WTC11 (cell line): ENCODE data around the gene CHMP1A. TPM values are rescaled to one million over a fixed set of nuclear protein-coding genes. Genes with fewer than 3 reads are reported as not detected.

ENCODE experiments used
- ATAC-seq: fragments of 200-7000 bp; cut with Tn5 transposase; 2 replicates; pipeline ENCODE4 v1.10.0; 2021; ENCODE audit warnings: mild to moderate bottlenecking, moderate library complexity
- CTCF ChIA-PET: fragments of 300-600 bp; sonication (Branson Sonifier 250); formaldehyde crosslinking; loops from one replicate; lab custom pipeline; 2021; ENCODE audit warnings: antibody characterized with exemption; lab: Charles Lee
- POLR2A ChIA-PET: fragments of 350-600 bp; sonication (Branson Sonifier 250); formaldehyde crosslinking; loops from one replicate; lab custom pipeline; 2021; ENCODE audit warnings: antibody characterized with exemption; lab: Charles Lee
- DNase-seq: peaks from one replicate; pipeline ENCODE4 v3.0.0; 2021; ENCODE audit warnings: low spot score
- H3K27ac Mint-ChIP-seq: 2 replicates; pipeline ENCODE4 v1.8.0; 2021; ENCODE audit warnings: mixed read lengths
- H3K27me3 Mint-ChIP-seq: 2 replicates; pipeline ENCODE4 v1.8.0; 2021; ENCODE audit warnings: low read depth, mild to moderate bottlenecking, moderate library complexity, mixed read lengths
- H3K36me3 Mint-ChIP-seq: 2 replicates; pipeline ENCODE4 v1.8.0; 2021; ENCODE audit warnings: mixed read lengths
- H3K4me1 Mint-ChIP-seq: 2 replicates; pipeline ENCODE4 v1.8.0; 2022; ENCODE audit warnings: mixed read lengths
- H3K4me3 Mint-ChIP-seq: 2 replicates; pipeline ENCODE4 v1.8.0; 2021; ENCODE audit warnings: mild to moderate bottlenecking, moderate library complexity, mixed read lengths
- H3K9me3 Mint-ChIP-seq: 2 replicates; pipeline ENCODE4 v1.8.0; 2021; ENCODE audit warnings: mixed read lengths
- ATF2 ChIP-seq: sonication (generic); formaldehyde crosslinking; IDR thresholded peaks from 2 replicates; pipeline ENCODE4 v1.8.1; 2022; ENCODE audit warnings: low read depth, missing genetic modification reagents, borderline replicate concordance
- CREM ChIP-seq: sonication (generic); formaldehyde crosslinking; IDR thresholded peaks from 2 replicates; pipeline ENCODE4 v1.8.1; 2022; ENCODE audit warnings: mild to moderate bottlenecking, missing genetic modification reagents, moderate library complexity
- ERG ChIP-seq: fragments of 250-450 bp; sonication (Bioruptor Pico); IDR thresholded peaks from 2 replicates; pipeline ENCODE4 v1.8.0; 2021; ENCODE audit warnings: mild to moderate bottlenecking
- FOXK1 ChIP-seq: sonication (generic); formaldehyde crosslinking; IDR thresholded peaks from 2 replicates; pipeline ENCODE4 v1.8.0; 2022; ENCODE audit warnings: mild to moderate bottlenecking, moderate library complexity, missing genetic modification reagents
- GRHL2 ChIP-seq: fragments of 250-450 bp; sonication (Bioruptor Pico); IDR thresholded peaks from 2 replicates; pipeline ENCODE4 v1.8.0; 2022; ENCODE audit warnings: mild to moderate bottlenecking, moderate library complexity; ENCODE audit not compliant: insufficient replicate concordance, severe bottlenecking
- HMGA2 ChIP-seq: fragments of 250-450 bp; sonication (Bioruptor Pico); IDR thresholded peaks from 2 replicates; pipeline ENCODE4 v1.4.0; 2021; ENCODE audit warnings: mild to moderate bottlenecking, moderate library complexity
- NFATC4 ChIP-seq: fragments of 250-450 bp; sonication (Bioruptor Pico); IDR thresholded peaks from 2 replicates; pipeline ENCODE4 v1.9.0; 2021; ENCODE audit warnings: mild to moderate bottlenecking
- PRRX2 ChIP-seq: fragments of 250-450 bp; sonication (Bioruptor Pico); IDR thresholded peaks from 2 replicates; pipeline ENCODE4 v1.8.0; 2021; ENCODE audit warnings: mild to moderate bottlenecking
- STAT6 ChIP-seq: sonication (generic); formaldehyde crosslinking; conservative IDR thresholded peaks from 2 replicates; pipeline ENCODE4 v1.8.1; 2023; ENCODE audit warnings: mild to moderate bottlenecking, low read depth, missing genetic modification reagents, moderate library complexity
- TEAD1 ChIP-seq: sonication (generic); formaldehyde crosslinking; IDR thresholded peaks from 2 replicates; pipeline ENCODE4 v1.8.0; 2022; ENCODE audit warnings: mild to moderate bottlenecking, missing genetic modification reagents
- ZBTB21 ChIP-seq: sonication (generic); formaldehyde crosslinking; IDR thresholded peaks from 2 replicates; pipeline ENCODE4 v1.8.1; 2023; ENCODE audit warnings: mild to moderate bottlenecking, missing genetic modification reagents, borderline replicate concordance
- ZMAT4 ChIP-seq: fragments of 250-450 bp; sonication (Bioruptor Pico); IDR thresholded peaks from 2 replicates; pipeline ENCODE4 v1.9.0; 2021; ENCODE audit warnings: mild to moderate bottlenecking
- ZNF232 ChIP-seq: sonication (generic); formaldehyde crosslinking; IDR thresholded peaks from 2 replicates; pipeline ENCODE4 v1.8.0; 2022; ENCODE audit warnings: mild to moderate bottlenecking, missing genetic modification reagents
- ZNF281 ChIP-seq: sonication (generic); formaldehyde crosslinking; IDR thresholded peaks from 2 replicates; pipeline ENCODE4 v1.8.0; 2023; ENCODE audit warnings: mild to moderate bottlenecking, missing genetic modification reagents
- ZNF396 ChIP-seq: fragments of 250-450 bp; sonication (Bioruptor Pico); IDR thresholded peaks from 2 replicates; pipeline ENCODE4 v1.8.0; 2021; ENCODE audit warnings: mild to moderate bottlenecking, moderate library complexity, borderline replicate concordance
- ZNF416 ChIP-seq: fragments of 250-450 bp; sonication (Bioruptor Pico); IDR thresholded peaks from 2 replicates; pipeline ENCODE4 v1.9.0; 2021; ENCODE audit warnings: mild to moderate bottlenecking, inconsistent platforms
- ZNF512 ChIP-seq: sonication (generic); formaldehyde crosslinking; IDR thresholded peaks from 2 replicates; pipeline ENCODE4 v1.8.1; 2022; ENCODE audit warnings: missing genetic modification reagents, borderline replicate concordance
- total RNA-seq: library from RNA; stranded (reverse); gene quantifications from 3 replicates; pipeline ENCODE4 v1.2.3, GENCODE V29; 2021
- TF ChIP-seq, protein P1 (sequence below): sonication (generic); formaldehyde crosslinking; IDR thresholded peaks from 2 replicates; pipeline ENCODE4 v1.8.0; 2023; ENCODE audit warnings: missing genetic modification reagents
- TF ChIP-seq, protein P2 (sequence below): sonication (generic); formaldehyde crosslinking; IDR thresholded peaks from 2 replicates; pipeline ENCODE4 v1.8.1; 2022; ENCODE audit warnings: mild to moderate bottlenecking, moderate library complexity, missing genetic modification reagents
- TF ChIP-seq, protein P3 (sequence below): sonication (generic); formaldehyde crosslinking; IDR thresholded peaks from 2 replicates; pipeline ENCODE4 v1.8.0; 2022; ENCODE audit warnings: mild to moderate bottlenecking, missing genetic modification reagents

The CHMP1A gene
- total RNA-seq, 1 experiment from 2014 or later, result 76.0 TPM

DNA sequence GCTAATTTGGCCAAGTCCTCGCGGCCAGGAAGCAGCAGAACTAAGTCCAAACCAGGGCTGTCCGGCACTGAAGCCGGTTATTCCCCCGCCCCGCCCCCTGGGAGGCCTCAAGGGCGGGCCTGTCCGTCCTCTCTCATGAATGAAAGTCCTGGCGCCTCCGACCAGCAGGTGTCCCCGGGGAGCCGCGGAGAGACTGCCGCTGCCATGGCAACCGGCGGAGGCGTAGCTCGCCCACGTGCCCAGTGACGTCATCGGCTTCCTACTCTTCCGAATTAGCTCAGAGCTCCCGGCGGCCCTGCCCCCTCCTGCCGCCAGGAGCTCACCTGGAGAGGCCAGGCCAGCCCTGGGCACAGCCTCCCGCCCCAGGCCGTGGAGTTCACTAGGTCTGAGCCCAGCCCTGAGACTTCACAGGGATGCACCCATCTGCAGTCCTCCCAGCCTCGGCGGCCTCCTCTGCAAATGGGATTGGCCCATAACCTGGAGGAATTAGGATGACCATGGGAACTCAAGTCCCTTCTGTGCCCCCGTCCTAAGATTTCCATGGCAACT lies 42.7 kb upstream of the CHMP1A start:
- peaks cover 3% of the 10 kb centered on the region; the same call in 1 of the 2 replicates for H3K36me3 Mint-ChIP-seq
- peak; percentile 59 for ATAC-seq
- no peak overlapping the region; the same call in 1 of the 2 replicates for H3K27ac Mint-ChIP-seq
- peaks cover 25% of the 10 kb centered on the region for H3K27me3 Mint-ChIP-seq
- DNase-seq, result peak; percentile 100
- no peaks in the 10 kb centered on the region for H3K9me3 Mint-ChIP-seq
- ChIA-PET POLR2A (interaction anchor here (0.9 to 2.6 kb wide), 7 partner anchors 11 to 892 kb away, joined by 3 to 18 read pairs (median 6); partner anchors contain the start of genes CDK10, CHMP1A and SPATA33), CTCF (interaction anchor here (0.6 to 3.6 kb wide), 37 partner anchors 10 to 507 kb away, joined by 3 to 36 read pairs (median 4); partner anchors contain the start of genes CDK10, CHMP1A, MC1R and SPATA33)
- peak overlapping the region; percentile 64 for H3K4me3 Mint-ChIP-seq
- peaks cover 12% of the 10 kb centered on the region for H3K4me1 Mint-ChIP-seq
- TF ChIP-seq ZNF512 (CRISPR knock-in tag), result no peak
- peak; percentile 37; the same call in 1 of the 2 replicates for TF ChIP-seq FOXK1
- no peak for TF ChIP-seq NFATC4 (CRISPR knock-in tag)
- TF ChIP-seq ZNF281 (CRISPR knock-in tag), result peak; percentile 14; the same call in 1 of the 2 replicates
- no peak for TF ChIP-seq ZNF232 (CRISPR knock-in tag)
- no peak for TF ChIP-seq TEAD1 (CRISPR knock-in tag)
- no peak for TF ChIP-seq STAT6 (CRISPR knock-in tag)
- no peak for TF ChIP-seq ATF2 (CRISPR knock-in tag)
- no peak for TF ChIP-seq ZNF396 (CRISPR knock-in tag)
- peak; percentile 97 for TF ChIP-seq ZBTB21 (CRISPR knock-in tag)
- TF ChIP-seq ZMAT4, result no peak
- TF ChIP-seq, protein P1, sequence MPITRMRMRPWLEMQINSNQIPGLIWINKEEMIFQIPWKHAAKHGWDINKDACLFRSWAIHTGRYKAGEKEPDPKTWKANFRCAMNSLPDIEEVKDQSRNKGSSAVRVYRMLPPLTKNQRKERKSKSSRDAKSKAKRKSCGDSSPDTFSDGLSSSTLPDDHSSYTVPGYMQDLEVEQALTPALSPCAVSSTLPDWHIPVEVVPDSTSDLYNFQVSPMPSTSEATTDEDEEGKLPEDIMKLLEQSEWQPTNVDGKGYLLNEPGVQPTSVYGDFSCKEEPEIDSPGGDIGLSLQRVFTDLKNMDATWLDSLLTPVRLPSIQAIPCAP, result no peak
- TF ChIP-seq, protein P2, sequence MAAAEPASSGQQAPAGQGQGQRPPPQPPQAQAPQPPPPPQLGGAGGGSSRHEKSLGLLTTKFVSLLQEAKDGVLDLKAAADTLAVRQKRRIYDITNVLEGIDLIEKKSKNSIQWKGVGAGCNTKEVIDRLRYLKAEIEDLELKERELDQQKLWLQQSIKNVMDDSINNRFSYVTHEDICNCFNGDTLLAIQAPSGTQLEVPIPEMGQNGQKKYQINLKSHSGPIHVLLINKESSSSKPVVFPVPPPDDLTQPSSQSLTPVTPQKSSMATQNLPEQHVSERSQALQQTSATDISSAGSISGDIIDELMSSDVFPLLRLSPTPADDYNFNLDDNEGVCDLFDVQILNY, result no peak; the same call in 1 of the 2 replicates
- no peak for TF ChIP-seq ZNF416 (CRISPR knock-in tag)
- no peak for TF ChIP-seq GRHL2
- TF ChIP-seq, protein P3, sequence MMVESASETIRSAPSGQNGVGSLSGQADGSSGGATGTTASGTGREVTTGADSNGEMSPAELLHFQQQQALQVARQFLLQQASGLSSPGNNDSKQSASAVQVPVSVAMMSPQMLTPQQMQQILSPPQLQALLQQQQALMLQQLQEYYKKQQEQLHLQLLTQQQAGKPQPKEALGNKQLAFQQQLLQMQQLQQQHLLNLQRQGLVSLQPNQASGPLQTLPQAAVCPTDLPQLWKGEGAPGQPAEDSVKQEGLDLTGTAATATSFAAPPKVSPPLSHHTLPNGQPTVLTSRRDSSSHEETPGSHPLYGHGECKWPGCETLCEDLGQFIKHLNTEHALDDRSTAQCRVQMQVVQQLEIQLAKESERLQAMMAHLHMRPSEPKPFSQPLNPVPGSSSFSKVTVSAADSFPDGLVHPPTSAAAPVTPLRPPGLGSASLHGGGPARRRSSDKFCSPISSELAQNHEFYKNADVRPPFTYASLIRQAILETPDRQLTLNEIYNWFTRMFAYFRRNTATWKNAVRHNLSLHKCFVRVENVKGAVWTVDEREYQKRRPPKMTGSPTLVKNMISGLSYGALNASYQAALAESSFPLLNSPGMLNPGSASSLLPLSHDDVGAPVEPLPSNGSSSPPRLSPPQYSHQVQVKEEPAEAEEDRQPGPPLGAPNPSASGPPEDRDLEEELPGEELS (CRISPR knock-in tag), result no peak
- TF ChIP-seq CREM (CRISPR knock-in tag), result peak; percentile 79; the same call in 1 of the 2 replicates
- 0 out of 2 replicates have a peak, but pooled peaks have one; percentile 11 for TF ChIP-seq PRRX2 (CRISPR knock-in tag)
- peak; percentile 5; the same call in 1 of the 2 replicates for TF ChIP-seq HMGA2 (CRISPR knock-in tag)
- TF ChIP-seq ERG (CRISPR knock-in tag), result no peak
